ENCODE results near the gene LYST. TPM values are rescaled to one million over a fixed set of nuclear protein-coding genes. Genes with fewer than 3 reads are reported as not detected.

The LYST gene
- total RNA-seq, 4 donors from 2014 or later = 22.8 to 46.7 (median 32.1) TPM

DNA sequence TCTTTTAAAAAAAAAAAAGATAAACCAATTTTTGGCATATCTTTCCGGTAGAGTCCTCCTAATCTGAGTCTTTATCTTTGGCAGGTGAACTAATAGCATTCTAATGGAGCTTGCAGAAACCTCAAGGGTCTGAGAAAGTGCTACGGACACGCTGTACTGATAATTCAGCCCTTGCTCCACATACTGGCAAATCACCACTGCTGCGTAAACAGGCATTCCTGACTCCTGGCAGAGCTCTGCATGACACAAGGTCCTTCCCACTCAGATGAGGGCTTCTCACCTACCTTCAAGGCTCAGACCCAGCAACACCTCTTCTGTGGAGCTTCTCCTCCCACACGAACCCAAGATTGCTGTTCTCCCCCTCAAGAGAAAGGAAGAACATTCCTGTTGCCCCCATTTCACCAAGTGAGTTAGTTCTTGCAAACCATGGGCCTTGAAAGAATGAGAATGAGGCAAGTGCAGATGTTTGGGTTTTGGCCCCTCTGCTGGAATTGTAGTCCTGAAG, 48.0 kb downstream of the LYST start:
- WGBS, 2 donors (ENCODE audit: low coverage in 1 of 2) = 90 to 97% methylated on average over 3 to 5 of the region's 5 CpGs
- H3K4me3 ChIP-seq = no peak overlapping the region
- TF ChIP-seq POLR2A (IDR thresholded peaks at IDR 0.05) (no peak), CTCF (IDR thresholded peaks at IDR 0.05) (no peak), EP300 (IDR thresholded peaks at IDR 0.05; ENCODE audit: low read depth) (no peak), POLR2AphosphoS5 (IDR thresholded peaks at IDR 0.05) (no peak)
- DNase-seq = no peak
- H3K36me3 ChIP-seq = no peaks in the 10 kb centered on the region
- in situ Hi-C loops (cut with MboI; ENCODE audit: low pct_ligation_motif_present in 1 of 4, low pct_unique_long_range_greater_than_20kb in 1 of 4, low sequenced_read_pairs in 3 of 4) (no loop called here), intact Hi-C loops (cut with DNase I; ENCODE audit: low total_unique reads) (no loop called here)
- no peaks in the 10 kb centered on the region for H3K9me3 ChIP-seq
- peaks cover 0 to 7% (median 0%) of the 10 kb centered on the region in 4 donors for H3K4me1 ChIP-seq
- no peaks in the 10 kb centered on the region for H3K27me3 ChIP-seq
- no peak overlapping the region for H3K27ac ChIP-seq

DNA sequence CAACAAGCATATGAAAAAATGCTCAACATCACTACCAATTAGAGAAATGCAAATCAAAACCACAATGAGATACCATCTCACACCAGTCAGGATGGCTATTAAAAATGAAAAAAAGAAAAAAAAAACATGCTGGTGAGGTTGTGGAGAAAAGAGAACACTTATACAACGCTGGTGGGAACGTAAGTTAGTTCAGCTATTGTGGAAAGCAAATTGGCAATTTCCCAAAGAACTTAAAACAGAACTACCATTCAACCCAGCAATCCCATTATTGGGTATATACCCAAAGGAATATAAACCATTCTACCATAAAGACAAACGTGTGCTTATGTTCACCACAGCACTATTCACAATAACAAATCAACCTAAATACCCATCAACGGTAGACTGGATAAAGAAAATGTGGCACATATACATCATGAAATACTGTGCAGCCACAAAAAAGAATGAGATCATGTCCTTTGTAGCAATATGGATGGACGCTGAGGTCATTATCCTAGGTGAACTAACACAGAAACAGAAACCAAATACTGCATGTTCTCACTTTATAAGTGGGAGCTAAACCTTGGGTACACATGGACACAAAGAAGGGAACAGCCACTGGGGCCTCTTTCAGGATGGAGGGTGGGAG, 49.5 kb downstream of the LYST start:
- TF ChIP-seq CTCF (IDR thresholded peaks at IDR 0.05) = no peak
- Histone ChIP-seq H3K4me3 (no peak overlapping the region), H3K4me1 (peaks cover 0 to 7% (median 0%) of the 10 kb centered on the region in 4 donors), H3K36me3 (no peaks in the 10 kb centered on the region), H3K27me3 (no peaks in the 10 kb centered on the region), H3K27ac (no peak overlapping the region), H3K9me3 (no peaks in the 10 kb centered on the region)
- intact Hi-C loops (cut with DNase I; ENCODE audit: low total_unique reads) = no loop called here
- in situ Hi-C loops (cut with MboI; ENCODE audit: low pct_ligation_motif_present in 1 of 4, low pct_unique_long_range_greater_than_20kb in 1 of 4, low sequenced_read_pairs in 3 of 4) = no loop called here
- no peak for DNase-seq
- 85 to 100% methylated on average over 2 to 5 of the region's 5 CpGs for WGBS, 2 donors (ENCODE audit: low coverage in 1 of 2)

DNA sequence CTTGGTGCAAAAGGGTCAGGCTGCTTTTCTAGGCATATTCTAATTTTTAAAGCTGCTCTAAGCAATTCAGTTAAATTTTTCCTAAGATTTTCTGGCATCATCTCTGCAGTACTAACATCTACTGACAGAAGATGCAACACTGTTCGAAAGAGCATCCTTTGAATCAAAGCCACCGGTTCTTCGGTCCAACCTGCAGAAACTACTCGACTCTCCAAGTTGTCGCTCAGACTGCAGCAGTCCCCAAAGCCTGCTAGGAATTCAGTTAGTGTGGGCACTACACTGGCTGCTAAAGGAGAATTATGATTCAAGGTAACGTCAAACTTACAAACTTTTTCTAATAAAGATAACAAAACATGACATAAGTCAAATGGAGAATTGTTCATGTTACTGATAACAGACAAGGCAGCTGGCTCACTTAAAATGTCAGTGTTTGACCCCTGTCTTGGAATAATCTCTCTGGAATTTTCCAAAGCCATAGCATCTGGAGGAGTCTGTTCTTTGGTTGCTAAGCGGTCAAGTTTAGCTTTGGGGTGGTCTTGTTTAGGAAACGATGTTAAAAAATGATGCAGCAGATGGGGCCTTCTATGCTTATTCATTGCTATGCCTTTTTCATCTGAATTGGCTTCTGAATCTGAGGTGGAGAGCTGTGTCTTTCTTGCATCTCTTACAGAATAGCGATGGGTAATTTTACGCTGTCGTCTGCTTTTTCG, 56.9 kb downstream of the LYST start:
- WGBS, 2 donors (ENCODE audit: low coverage in 1 of 2) = 72 to 82% methylated on average over 6 to 12 of the region's 12 CpGs
- Histone ChIP-seq H3K27ac (peak overlapping the region in 1 of 4 donors; percentile 6), H3K4me1 (no peaks in the 10 kb centered on the region), H3K9me3 (no peaks in the 10 kb centered on the region), H3K36me3 (peaks cover 0 to 7% (median 3%) of the 10 kb centered on the region in 4 donors), H3K27me3 (no peaks in the 10 kb centered on the region), H3K4me3 (no peak overlapping the region)
- no peak for DNase-seq
- intact Hi-C loops (cut with DNase I; ENCODE audit: low total_unique reads) = no loop called here
- TF ChIP-seq POLR2A (IDR thresholded peaks at IDR 0.05) = no peak
- TF ChIP-seq CTCF (IDR thresholded peaks at IDR 0.05) = no peak
- TF ChIP-seq EP300 (IDR thresholded peaks at IDR 0.05; ENCODE audit: low read depth) = no peak
- TF ChIP-seq POLR2AphosphoS5 (IDR thresholded peaks at IDR 0.05) = no peak
- in situ Hi-C loops (cut with MboI; ENCODE audit: low pct_ligation_motif_present in 1 of 4, low pct_unique_long_range_greater_than_20kb in 1 of 4, low sequenced_read_pairs in 3 of 4) = no loop called here

DNA sequence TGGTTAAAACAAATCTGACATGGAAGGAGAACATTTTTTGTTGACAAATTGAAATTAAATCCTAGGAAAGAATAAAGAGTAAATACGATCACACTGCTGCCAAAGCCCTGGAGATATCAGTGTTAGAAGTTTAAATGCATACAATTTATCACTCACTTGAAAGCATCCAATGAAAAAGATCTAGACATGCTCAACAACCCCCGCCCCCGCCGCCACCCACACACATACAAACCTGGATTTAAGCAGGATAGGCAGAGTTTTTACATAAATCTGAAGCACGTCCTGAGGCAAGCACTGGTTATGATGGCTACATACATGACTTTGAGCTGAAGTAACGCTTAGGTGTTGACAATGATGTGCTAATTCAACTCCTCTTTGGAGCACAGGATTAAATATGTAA, 58.5 kb downstream of the LYST start:
- Histone ChIP-seq H3K9me3 (no peaks in the 10 kb centered on the region), H3K4me3 (no peak overlapping the region), H3K27ac (no peak overlapping the region), H3K27me3 (no peaks in the 10 kb centered on the region), H3K4me1 (no peaks in the 10 kb centered on the region), H3K36me3 (peaks cover 0 to 7% (median 3%) of the 10 kb centered on the region in 4 donors)
- 93 to 95% methylated on average over 4 to 6 of the region's 6 CpGs for WGBS, 2 donors (ENCODE audit: low coverage in 1 of 2)
- in situ Hi-C loops (cut with MboI; ENCODE audit: low pct_ligation_motif_present in 1 of 4, low pct_unique_long_range_greater_than_20kb in 1 of 4, low sequenced_read_pairs in 3 of 4) = no loop called here
- no peak for DNase-seq
- intact Hi-C loops (cut with DNase I; ENCODE audit: low total_unique reads) = no loop called here
- TF ChIP-seq EP300 (IDR thresholded peaks at IDR 0.05; ENCODE audit: low read depth) (no peak), POLR2AphosphoS5 (IDR thresholded peaks at IDR 0.05) (no peak), POLR2A (IDR thresholded peaks at IDR 0.05) (no peak), CTCF (IDR thresholded peaks at IDR 0.05) (no peak)
